CD4-positive, alpha-beta memory T cell (primary cell): ENCODE measurements around the gene CIZ1. TPM values are rescaled to one million over a fixed set of nuclear protein-coding genes. Genes with fewer than 3 reads are reported as not detected.
A peak's percentile ranks its signal among the peaks of the same experiment; 100 is the strongest.

ENCODE experiments used
- CTCF ChIA-PET: fragments of 350-600 bp; sonication (Branson Sonifier 250); formaldehyde crosslinking; loops from one replicate; lab custom pipeline; 2021; ENCODE audit warnings: inconsistent platforms; ENCODE audit not compliant: partially characterized antibody; lab: Charles Lee
- POLR2A ChIA-PET: fragments of 350-600 bp; sonication (Branson Sonifier 250); formaldehyde crosslinking; loops from one replicate; lab custom pipeline; 2021; ENCODE audit not compliant: partially characterized antibody; lab: Charles Lee
- DNase-seq, 5 donors: peaks; one replicate each; pipeline versions ENCODE4 v3.0.0 to v3.0.0-alpha.2; 2020 to 2022; ENCODE audit warnings: mixed read lengths in 1 of 5
- H3K27ac ChIP-seq: one replicate; pipeline ENCODE4 v1.7.0; 2013; ENCODE audit warnings: low read depth, low read length
- H3K27me3 ChIP-seq: 2 replicates; pipeline ENCODE4 v1.7.0; 2013; ENCODE audit warnings: mild to moderate bottlenecking, low read length, moderate library complexity; ENCODE audit not compliant: insufficient read depth
- H3K36me3 ChIP-seq: 2 replicates; pipeline ENCODE4 v1.7.0; 2013; ENCODE audit warnings: mild to moderate bottlenecking, low read length, moderate library complexity; ENCODE audit not compliant: insufficient read depth
- H3K4me1 ChIP-seq: 2 replicates; pipeline ENCODE4 v1.7.0; 2013; ENCODE audit warnings: mild to moderate bottlenecking, low read length, moderate library complexity; ENCODE audit not compliant: insufficient read depth
- H3K4me3 ChIP-seq, 2 donors: one replicate each; pipeline ENCODE4 v1.7.0; 2013; ENCODE audit warnings: low read length in 2 of 2, mild to moderate bottlenecking in 1 of 2
- H3K9me3 ChIP-seq, 2 donors: one replicate each; pipeline ENCODE4 v1.7.0; 2013; ENCODE audit warnings: low read length in 2 of 2, control low read depth in 1 of 2; ENCODE audit not compliant: control insufficient read depth in 1 of 2
- H3K27ac Mint-ChIP-seq, 7 donors: one replicate each; pipeline ENCODE4 v1.8.0; 2020 to 2021; ENCODE audit warnings: mixed read lengths in 7 of 7, mild to moderate bottlenecking in 6 of 7, inconsistent platforms in 3 of 7, moderate library complexity in 3 of 7
- H3K27me3 Mint-ChIP-seq, 2 donors: one replicate each; pipeline ENCODE4 v1.8.0; 2020 to 2021; ENCODE audit warnings: mixed read lengths in 2 of 2
- H3K36me3 Mint-ChIP-seq, 2 donors: one replicate each; pipeline ENCODE4 v1.8.0; 2020 to 2021; ENCODE audit warnings: mixed read lengths in 2 of 2, inconsistent platforms in 1 of 2, mild to moderate bottlenecking in 1 of 2
- H3K4me1 Mint-ChIP-seq, 4 donors: one replicate each; pipeline ENCODE4 v1.8.0; 2020 to 2021; ENCODE audit warnings: mixed read lengths in 4 of 4, mild to moderate bottlenecking in 1 of 4
- H3K4me3 Mint-ChIP-seq, 8 donors: one replicate each; pipeline ENCODE4 v1.8.0; 2020 to 2021; ENCODE audit warnings: mixed read lengths in 8 of 8, mild to moderate bottlenecking in 7 of 8, moderate library complexity in 6 of 8, inconsistent platforms in 3 of 8
- H3K9me3 Mint-ChIP-seq, 8 donors: one replicate each; pipeline ENCODE4 v1.8.0; 2020 to 2021; ENCODE audit warnings: mixed read lengths in 8 of 8, mild to moderate bottlenecking in 5 of 8, inconsistent platforms in 3 of 8, moderate library complexity in 1 of 8
- intact Hi-C: fragments of 100-400 bp; cut with micrococcal nuclease; formaldehyde crosslinking; loops from one replicate; pipeline ENCODE4 v1.15.1; 2023
- polyA plus RNA-seq, 2 donors: library from polyadenylated mRNA; unstranded; fragments of 300-500 nt; fragmentation: Illumina TruSeq; gene quantifications; one replicate each; pipeline ENCODE4 v1.2.3, GENCODE V29; 2021
- total RNA-seq, 2 experiments: library from RNA; stranded (reverse); gene quantifications; one replicate each; pipeline ENCODE4 v1.2.3, GENCODE V29; 2021

CIZ1 gene
- total and polyA plus RNA-seq, 4 experiments from 2014 or later, result 3.1 to 165 (median 97.3) TPM

GRCh38 chr9:128192601-128193371 lies 1.4 kb upstream of the CIZ1 start:
- Mint-ChIP-seq H3K4me3 (peak overlapping the region; percentile 17 to 71 (median 66)), H3K27ac (peak overlapping the region in 4 of 7 donors; percentile 60 to 73 (median 68)), H3K36me3 (peaks cover 14 to 17% of the 10 kb centered on the region in 2 donors), H3K27me3 (no peaks in the 10 kb centered on the region), H3K4me1 (peaks cover 13 to 32% (median 25%) of the 10 kb centered on the region in 4 donors), H3K9me3 (peaks cover 0 to 3% (median 0%) of the 10 kb centered on the region in 8 donors)
- intact Hi-C loops, result loop anchor here (1.0 kb wide), 1 partner anchor 149 kb away; no protein-coding TSS in a partner anchor
- peak in 4 of 5 donors; percentile 47 to 57 (median 48) for DNase-seq
- Histone ChIP-seq H3K27ac (no peak overlapping the region), H3K4me3 (no peak overlapping the region), H3K36me3 (peaks cover 10% of the 10 kb centered on the region), H3K27me3 (no peaks in the 10 kb centered on the region), H3K9me3 (no peaks in the 10 kb centered on the region), H3K4me1 (peaks cover 22% of the 10 kb centered on the region)
- POLR2A ChIA-PET, result interaction anchor here (1.3 to 1.8 kb wide), 4 partner anchors 9 to 57 kb away, joined by 4 to 5 read pairs (median 5); no protein-coding TSS in a partner anchor
- CTCF ChIA-PET, result interaction anchor here (0.6 to 2.1 kb wide), 4 partner anchors 34 to 249 kb away, joined by 3 to 7 read pairs (median 5); no protein-coding TSS in a partner anchor

- peak overlapping the region; percentile 81 to 82 for H3K4me3 ChIP-seq
- H3K27ac Mint-ChIP-seq, result peak overlapping the region; percentile 76 to 97 (median 90)
- intact Hi-C loops, result loop anchor here (1.0 kb wide), 3 partner anchors 13 to 62 kb away; partner anchors contain the start of genes BBLN and DNM1
These were observed 611 bp downstream of the CIZ1 start for GRCh38 chr9:128190516-128191405.

GRCh38 chr9:128190013-128190412 lies 1.4 kb downstream of the CIZ1 start:
- peaks cover 28% of the 10 kb centered on the region for H3K4me1 ChIP-seq
- H3K27me3 ChIP-seq, result no peaks in the 10 kb centered on the region
- Mint-ChIP-seq H3K36me3 (peaks cover 23 to 30% of the 10 kb centered on the region in 2 donors), H3K27me3 (no peaks in the 10 kb centered on the region), H3K9me3 (peaks cover 0 to 3% (median 0%) of the 10 kb centered on the region in 8 donors), H3K4me1 (peaks cover 16 to 35% (median 30%) of the 10 kb centered on the region in 4 donors), H3K4me3 (peak overlapping the region; percentile 68 to 98 (median 84)), H3K27ac (peak overlapping the region in 6 of 7 donors; percentile 62 to 85 (median 80))
- no peak for DNase-seq
- H3K36me3 ChIP-seq, result peaks cover 30% of the 10 kb centered on the region
- H3K27ac ChIP-seq, result peak overlapping the region; percentile 80
- intact Hi-C loops, result no loop called here
- H3K4me3 ChIP-seq, result no peak overlapping the region
- no peaks in the 10 kb centered on the region for H3K9me3 ChIP-seq
- POLR2A ChIA-PET, result interaction anchor here (1.3 to 1.7 kb wide), 4 partner anchors 11 to 29 kb away, joined by 3 to 21 read pairs (median 5); partner anchors contain the start of gene BBLN
- CTCF ChIA-PET, result interaction anchor here (0.6 to 2.0 kb wide), 7 partner anchors 10 to 1695 kb away, joined by 3 to 10 read pairs (median 4); no protein-coding TSS in a partner anchor

More at GRCh38 chr9:128190516-128191405, 611 bp downstream of the CIZ1 start:
- DNase-seq, result peak in 1 of 5 donors; percentile 50
- ChIA-PET POLR2A (interaction anchor here (0.8 to 1.7 kb wide), 7 partner anchors 11 to 180 kb away, joined by 3 to 21 read pairs (median 4); partner anchors contain the start of genes BBLN, GOLGA2, SWI5 and URM1), CTCF (interaction anchor here (0.7 to 2.0 kb wide), 7 partner anchors 9 to 147 kb away, joined by 3 to 10 read pairs (median 4); no protein-coding TSS in a partner anchor)
- peaks cover 28% of the 10 kb centered on the region for H3K4me1 ChIP-seq
- peaks cover 20 to 27% of the 10 kb centered on the region in 2 donors for H3K36me3 Mint-ChIP-seq
- no peaks in the 10 kb centered on the region for H3K9me3 ChIP-seq
- peak overlapping the region; percentile 88 to 98 (median 94) for H3K4me3 Mint-ChIP-seq
- no peaks in the 10 kb centered on the region for H3K27me3 Mint-ChIP-seq
- H3K4me1 Mint-ChIP-seq, result peaks cover 16 to 35% (median 29%) of the 10 kb centered on the region in 4 donors
- H3K27ac ChIP-seq, result peak overlapping the region; percentile 80
- H3K36me3 ChIP-seq, result peaks cover 22% of the 10 kb centered on the region
- H3K9me3 Mint-ChIP-seq, result peaks cover 0 to 3% (median 0%) of the 10 kb centered on the region in 8 donors
- H3K27me3 ChIP-seq, result no peaks in the 10 kb centered on the region

GRCh38 chr9:128188209-128188608 lies 3.2 kb downstream of the CIZ1 start:
- intact Hi-C loops, result no loop called here
- CTCF ChIA-PET, result no interaction called here
- Histone ChIP-seq H3K36me3 (peaks cover 42% of the 10 kb centered on the region), H3K4me3 (no peak overlapping the region), H3K27ac (no peak overlapping the region), H3K27me3 (no peaks in the 10 kb centered on the region), H3K4me1 (peaks cover 28% of the 10 kb centered on the region), H3K9me3 (no peaks in the 10 kb centered on the region)
- POLR2A ChIA-PET, result interaction anchor here (0.6 kb wide), 2 partner anchors 29 to 89 kb away, joined by 3 read pairs; partner anchors contain the start of gene BBLN
- DNase-seq, result no peak
- H3K4me1 Mint-ChIP-seq, result peaks cover 16 to 35% (median 31%) of the 10 kb centered on the region in 4 donors
- no peaks in the 10 kb centered on the region for H3K27me3 Mint-ChIP-seq
- H3K27ac Mint-ChIP-seq, result peak overlapping the region in 1 of 7 donors; percentile 36
- peak overlapping the region in 1 of 8 donors; percentile 45 for H3K4me3 Mint-ChIP-seq
- peaks cover 0 to 3% (median 0%) of the 10 kb centered on the region in 8 donors for H3K9me3 Mint-ChIP-seq
- peaks cover 31 to 40% of the 10 kb centered on the region in 2 donors for H3K36me3 Mint-ChIP-seq

- Mint-ChIP-seq H3K27me3 (no peaks in the 10 kb centered on the region), H3K27ac (no peak overlapping the region), H3K9me3 (peaks cover 0 to 3% (median 0%) of the 10 kb centered on the region in 8 donors), H3K36me3 (peaks cover 34 to 44% of the 10 kb centered on the region in 2 donors), H3K4me1 (peaks cover 16 to 35% (median 30%) of the 10 kb centered on the region in 4 donors), H3K4me3 (no peak overlapping the region)
- intact Hi-C loops, result no loop called here
- peaks cover 28% of the 10 kb centered on the region for H3K4me1 ChIP-seq
- H3K9me3 ChIP-seq, result no peaks in the 10 kb centered on the region
- CTCF ChIA-PET, result no interaction called here
- H3K4me3 ChIP-seq, result no peak overlapping the region
- H3K27ac ChIP-seq, result no peak overlapping the region
- H3K36me3 ChIP-seq, result peaks cover 48% of the 10 kb centered on the region
- DNase-seq, result no peak
- POLR2A ChIA-PET, result interaction anchor here (0.6 kb wide), 2 partner anchors 9 to 28 kb away, joined by 3 to 4 read pairs; partner anchors contain the start of gene BBLN
- no peaks in the 10 kb centered on the region for H3K27me3 ChIP-seq
These were observed 4.0 kb downstream of the CIZ1 start for GRCh38 chr9:128187361-128187760.
